Neural progenitor cell (in vitro differentiated cells): ENCODE measurements around the gene SMG1.
"Not testable (repeated sequence)": the region's sequence is repeated elsewhere in the genome, so short reads cannot be mapped to it uniquely, and the experiment has no call there.

Experiments
- CTCF ChIP-seq: fragments of 200-600 bp; sonication (generic); IDR thresholded peaks from 2 replicates; pipeline ENCODE4 v1.5.1; 2017; ENCODE audit warnings: antibody characterized with exemption, mild to moderate bottlenecking
- EZH2 ChIP-seq: fragments of 200-600 bp; sonication (generic); IDR thresholded peaks from 2 replicates; pipeline ENCODE4 v1.6.1; 2017; ENCODE audit warnings: antibody characterized with exemption, mild to moderate bottlenecking, moderate library complexity
- EZH2phosphoT487 ChIP-seq: fragments of 200-600 bp; sonication (generic); IDR thresholded peaks from 2 replicates; pipeline ENCODE4 v1.6.1; 2017; ENCODE audit warnings: antibody characterized with exemption

DNA sequence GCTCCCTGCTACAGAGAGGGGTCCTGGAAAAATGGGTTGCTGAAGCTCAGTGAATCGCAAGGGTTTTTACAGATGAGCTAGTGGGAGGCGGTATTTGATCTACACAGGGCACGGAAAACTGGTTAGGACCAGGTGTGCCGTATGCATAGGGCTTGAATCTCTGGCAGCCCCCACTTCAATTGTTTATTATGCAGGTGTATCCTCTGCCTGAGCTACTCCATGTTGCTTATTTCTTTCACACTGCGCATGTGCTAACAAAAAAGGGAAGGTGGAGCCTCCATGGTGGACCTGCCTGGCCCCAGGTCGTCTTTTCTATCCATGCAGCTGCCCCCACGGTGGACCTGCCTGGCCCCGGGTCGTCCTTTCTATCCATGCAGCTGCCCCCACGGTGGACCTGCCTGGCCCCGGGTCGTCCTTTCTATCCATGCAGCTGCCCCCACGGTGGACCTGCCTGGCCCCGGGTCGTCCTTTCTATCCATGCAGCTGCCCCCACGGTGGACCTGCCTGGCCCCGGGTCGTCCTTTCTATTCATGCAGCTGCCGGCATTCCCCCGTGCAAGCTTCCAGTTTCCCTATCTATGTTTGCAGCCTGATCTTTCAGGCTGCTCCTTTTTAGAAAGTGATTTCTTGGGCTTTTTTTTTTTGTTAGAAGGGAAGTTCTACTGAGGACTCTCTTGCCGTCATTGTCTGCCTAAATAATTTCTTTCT, 29.8 kb upstream of the SMG1 start:
- not testable (repeated sequence) for TF ChIP-seq CTCF, EZH2phosphoT487, EZH2
